COLO668 (cell line): ENCODE data around the gene CDHR1.
A peak's percentile ranks its signal among the peaks of the same experiment; 100 is the strongest.
"Not testable (repeated sequence)": the region's sequence is repeated elsewhere in the genome, so short reads cannot be mapped to it uniquely, and the experiment has no call there.

Experiments
- DNase-seq: peaks from one replicate; lab custom pipeline; 2025; ENCODE audit not compliant: unreplicated experiment; lab: John Stamatoyannopoulos, UW

The CDHR1 gene

DNA sequence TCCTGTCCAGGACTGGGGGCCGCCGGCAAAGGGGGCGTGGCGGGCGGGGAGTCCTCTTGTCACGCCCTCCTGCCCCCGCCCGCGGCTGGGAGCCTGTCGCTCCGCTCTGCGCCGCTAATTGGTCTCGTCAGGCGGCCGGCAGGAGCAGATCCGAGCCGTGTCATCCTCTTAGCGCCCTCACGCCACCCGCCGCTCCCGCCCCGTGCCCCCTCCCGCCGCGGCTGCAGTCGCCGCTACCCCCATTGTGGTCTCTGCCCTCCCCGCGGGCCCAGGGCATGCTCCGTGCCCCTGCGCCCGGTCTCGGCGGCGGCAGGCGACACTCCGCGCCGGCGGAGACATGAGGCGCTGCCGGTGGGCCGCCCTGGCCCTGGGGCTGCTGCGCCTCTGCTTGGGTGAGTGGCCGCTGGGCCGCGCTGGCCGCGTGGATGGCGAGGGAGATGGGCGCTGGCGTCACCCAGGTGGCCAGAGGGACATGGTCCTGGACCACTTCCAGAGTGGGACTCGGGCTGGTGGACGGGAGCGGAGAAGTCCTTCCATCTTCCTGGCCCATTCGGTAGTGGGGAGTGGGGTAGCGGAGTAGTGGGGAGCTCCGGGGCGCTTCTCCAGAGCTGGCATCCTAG, at the start of gene CDHR1:
TSS of gene CDHR1 (plus strand) at position 114 of the 620 bp plus-strand sequence. CDS start at position 338, 224 bp downstream.
- DNase-seq, result peak; percentile 59

DNA sequence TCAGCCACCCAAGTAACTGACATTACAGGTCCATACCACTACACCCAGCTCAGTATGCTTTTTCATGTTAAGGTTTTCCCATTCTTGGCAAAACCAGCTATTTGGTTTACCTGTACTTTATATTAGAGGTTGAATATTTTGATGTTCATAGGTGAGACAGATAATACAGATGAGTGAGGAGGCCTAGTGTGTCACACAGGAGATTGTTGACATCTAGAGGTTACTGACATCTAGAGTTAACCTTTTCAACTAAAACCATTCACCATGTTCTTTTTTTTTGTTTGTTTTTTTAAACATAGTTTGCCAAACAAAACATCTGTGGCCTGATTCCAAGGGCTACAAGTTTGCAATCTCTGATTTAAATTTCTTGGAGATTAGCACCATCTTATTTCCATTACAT, 47.0 kb upstream of the CDHR1 start:
- DNase-seq, result no peak

DNA sequence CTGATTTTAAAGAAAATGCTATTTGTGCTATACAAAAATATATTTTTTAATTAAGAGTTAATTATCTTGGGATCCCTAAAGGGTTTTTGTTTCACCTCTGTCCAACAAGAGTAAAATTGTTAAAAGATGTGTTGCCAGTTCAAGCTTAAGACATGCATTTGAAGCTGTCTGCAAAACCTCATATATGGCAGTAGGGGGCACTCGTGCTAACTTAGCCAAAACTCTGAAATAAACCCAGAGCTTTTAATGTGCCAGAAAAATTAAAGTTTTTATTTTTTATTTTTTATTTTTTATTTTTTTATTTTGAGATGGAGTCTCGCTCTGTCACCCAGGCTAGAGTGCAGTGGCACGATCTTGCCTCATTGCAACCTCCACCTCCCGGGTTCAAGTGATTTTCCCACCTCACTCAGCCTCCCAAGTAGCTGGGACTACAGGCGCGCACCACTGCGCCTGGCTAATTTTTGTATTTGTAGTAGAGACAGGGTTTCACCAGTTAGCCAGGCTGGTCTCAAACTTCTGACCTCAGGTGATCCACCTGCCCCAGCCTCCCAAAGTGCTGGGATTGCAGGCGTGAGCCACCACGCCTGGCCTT, 46.2 kb upstream of the CDHR1 start:
- not testable (repeated sequence) for DNase-seq

DNA sequence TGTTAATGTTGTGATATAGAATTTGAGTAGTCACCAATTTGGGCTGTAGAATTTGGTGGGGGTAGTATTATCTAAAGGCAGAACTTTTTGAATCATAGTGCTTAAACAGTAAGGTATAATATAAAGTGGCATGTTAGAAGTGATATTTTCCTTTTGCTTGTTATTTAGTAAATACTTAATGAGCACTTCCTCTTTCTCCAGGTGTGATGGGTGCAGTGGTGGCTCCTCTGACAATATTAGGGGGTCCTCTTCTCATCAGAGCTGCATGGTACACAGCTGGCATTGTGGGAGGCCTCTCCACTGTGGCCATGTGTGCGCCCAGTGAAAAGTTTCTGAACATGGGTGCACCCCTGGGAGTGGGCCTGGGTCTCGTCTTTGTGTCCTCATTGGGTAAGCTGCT, 44.5 kb upstream of the CDHR1 start:
- no peak for DNase-seq

DNA sequence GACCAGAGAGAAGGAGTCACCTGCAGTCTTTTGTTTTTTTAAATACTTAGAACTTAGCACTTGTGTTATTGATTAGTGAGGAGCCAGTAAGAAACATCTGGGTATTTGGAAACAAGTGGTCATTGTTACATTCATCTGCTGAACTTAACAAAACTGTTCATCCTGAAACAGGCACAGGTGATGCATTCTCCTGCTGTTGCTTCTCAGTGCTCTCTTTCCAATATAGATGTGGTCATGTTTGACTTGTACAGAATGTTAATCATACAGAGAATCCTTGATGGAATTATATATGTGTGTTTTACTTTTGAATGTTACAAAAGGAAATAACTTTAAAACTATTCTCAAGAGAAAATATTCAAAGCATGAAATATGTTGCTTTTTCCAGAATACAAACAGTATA, 41.6 kb upstream of the CDHR1 start:
- DNase-seq, result no peak

DNA sequence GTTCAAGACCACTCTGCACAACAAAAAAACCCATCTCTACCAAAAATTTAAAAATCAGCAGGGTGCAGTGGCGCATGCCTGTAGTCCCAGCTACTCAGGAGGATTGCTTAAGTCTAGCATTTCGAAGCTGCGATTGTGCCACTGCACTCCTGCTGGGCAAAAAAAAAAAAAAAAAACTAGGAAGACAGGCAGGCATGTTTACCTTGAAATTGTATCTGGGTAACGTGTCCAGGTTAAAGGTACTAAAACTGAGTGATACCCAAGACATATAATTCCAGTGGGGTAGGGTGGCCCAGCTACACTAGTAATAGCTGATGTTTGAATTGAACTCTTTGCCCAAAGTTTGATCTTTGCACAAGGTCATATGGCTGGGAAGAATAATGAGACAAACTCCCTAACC, 38.8 kb upstream of the CDHR1 start:
- no peak for DNase-seq

DNA sequence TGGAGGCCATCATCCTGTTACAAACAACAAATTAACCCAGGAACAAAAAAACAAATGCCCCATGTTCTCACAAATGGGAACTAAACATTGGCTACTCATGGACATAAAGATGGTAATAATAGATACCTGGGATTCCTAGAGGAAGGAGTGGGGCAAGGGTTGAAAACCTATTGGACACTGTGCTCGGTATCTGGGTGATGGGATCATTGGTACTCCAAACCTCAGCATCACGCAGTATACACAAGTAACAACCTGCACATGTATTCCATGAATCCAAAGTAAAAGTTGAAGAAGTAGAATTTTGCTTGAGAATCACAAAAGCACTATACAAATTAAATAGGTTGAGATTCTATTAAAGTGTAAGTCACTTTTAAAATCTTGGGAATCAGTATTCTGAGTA, 38.3 kb upstream of the CDHR1 start:
- no peak for DNase-seq

DNA sequence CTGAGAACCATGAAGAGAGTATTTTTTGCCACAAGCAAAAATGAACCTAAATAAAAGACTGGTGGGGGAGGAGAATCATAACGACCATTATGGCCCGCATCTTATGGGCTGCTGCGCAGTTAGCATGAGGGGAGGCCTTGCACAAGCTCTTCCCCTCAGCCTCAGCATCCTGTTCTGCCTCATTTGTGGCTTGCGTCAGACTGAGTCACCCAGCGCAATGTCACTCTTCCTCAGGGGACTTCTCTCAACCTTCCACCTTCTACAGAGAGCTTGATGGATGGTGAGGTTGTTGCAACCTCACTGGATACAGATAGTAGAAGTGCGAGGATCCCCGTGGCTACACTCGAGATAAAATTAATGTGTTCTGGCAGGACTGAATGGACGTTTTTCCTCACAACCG, 37.6 kb upstream of the CDHR1 start:
- no peak for DNase-seq

DNA sequence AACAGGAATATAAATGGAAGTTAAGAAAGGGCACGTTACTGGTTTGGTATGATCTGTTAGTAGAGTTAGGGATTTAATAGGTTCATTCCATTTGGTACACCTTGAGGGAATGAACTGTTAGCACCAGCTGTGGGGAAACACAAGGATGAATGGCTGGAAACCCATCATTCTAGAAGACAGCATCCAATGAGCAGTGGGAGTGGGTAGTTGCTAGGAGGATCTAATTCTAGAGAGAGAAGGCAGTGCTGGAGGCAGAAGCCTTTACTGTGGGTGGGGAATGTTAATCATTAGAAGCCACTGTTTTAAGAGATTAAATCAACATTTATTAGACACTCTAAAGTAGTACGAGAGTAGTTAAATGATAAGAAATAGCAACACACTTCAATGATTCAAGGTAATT, 36.3 kb upstream of the CDHR1 start:
- no peak for DNase-seq

DNA sequence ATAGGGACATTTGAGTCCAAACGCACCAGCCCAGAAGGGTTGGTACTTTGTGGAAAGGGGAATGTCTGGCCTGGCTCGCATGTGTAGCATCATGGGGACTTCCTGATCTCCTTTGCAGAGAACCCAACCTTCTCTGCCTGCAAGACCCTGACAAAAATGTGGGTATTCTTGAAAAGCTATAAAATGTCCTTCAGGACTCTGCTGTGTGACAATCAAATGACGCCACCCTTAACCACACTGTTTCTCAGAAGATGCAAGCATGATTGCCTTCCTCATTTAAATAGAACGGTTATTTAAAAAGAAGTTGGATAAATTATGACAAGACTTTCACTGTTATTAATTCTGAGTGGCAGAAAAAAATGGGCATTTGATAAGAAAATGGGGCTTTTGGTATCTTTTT, 35.8 kb upstream of the CDHR1 start:
- DNase-seq, result no peak

DNA sequence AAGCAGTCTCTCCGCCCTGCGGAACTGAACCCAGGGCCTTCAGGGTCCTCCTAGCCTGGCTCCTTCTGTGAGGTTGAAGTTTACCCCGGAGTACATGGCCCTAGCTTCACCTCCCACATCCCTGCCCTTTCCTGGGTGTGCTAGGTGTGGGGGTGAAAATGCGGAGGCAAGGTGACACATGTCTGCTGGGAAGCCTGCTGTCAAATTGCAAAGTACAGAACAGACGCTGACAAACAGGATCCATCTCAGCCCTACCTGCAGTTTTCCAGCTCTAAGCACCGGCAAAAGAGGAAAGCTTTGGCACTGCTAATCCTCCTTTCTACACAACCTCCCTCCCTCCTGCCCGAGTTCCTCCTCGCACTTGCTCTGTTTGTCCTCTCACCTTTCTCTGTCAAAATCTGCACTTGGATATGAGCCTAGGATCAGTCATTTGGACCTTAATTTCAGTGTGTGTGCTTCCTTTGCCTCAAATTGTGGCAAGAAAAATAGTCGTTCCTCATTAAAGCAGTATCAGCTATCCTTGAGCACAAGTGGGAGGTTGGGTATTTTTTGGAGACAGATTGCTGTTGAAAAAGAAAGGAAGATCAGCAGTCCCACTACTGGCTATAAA, 35.2 kb upstream of the CDHR1 start:
- no peak for DNase-seq

DNA sequence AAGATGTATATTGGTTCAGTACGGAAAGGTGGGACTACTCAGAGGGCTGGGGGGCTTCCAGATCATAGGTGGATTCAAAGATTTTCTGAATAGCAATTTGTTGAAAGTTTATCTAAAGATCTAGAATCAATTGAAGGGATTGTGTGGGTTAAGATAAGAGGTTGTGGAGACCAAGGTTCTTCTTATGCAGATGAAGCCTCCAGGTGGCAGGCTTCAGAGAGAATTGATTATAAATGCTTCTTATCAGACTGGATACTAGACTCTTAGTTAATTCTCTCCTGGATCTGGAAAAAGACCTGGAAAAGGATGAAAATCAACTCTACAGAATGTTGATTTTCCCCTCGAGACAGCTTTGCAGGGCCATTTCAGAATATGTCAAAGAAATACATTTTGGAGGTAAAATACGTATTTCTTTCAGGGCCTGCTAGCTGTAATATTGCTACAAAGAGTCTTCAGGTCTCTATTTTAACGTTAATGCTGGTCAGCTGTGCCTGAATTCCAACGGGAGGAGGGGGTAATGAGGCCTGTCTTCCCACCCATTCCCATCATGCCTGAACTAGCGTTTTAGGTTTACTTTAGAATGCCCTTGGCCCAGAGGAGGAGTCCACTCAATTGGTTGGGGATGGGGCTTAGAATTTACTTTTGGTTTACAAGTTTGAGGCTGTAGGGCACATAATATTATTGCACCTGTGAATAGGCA, 33.5 kb upstream of the CDHR1 start:
- no peak for DNase-seq

DNA sequence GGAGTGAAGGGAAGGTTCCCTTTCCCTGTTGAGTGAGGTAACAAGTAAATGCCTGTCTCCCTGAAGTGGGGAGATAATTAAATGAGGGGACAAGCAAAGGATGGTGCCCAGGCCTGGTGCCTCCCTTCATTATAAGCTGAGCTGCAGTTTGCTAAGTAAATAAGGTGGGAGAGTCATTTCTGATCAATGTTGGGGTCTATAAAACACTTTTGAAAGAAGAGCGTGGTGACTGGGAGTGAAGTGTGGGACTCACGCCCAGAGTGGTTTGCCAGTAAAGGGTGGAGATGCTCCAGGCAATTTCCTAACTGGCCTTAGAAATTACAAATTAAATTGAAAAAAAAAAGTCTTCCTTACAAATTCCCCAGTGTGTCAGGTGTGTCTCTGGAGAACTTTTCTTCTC, 30.3 kb upstream of the CDHR1 start:
- no peak for DNase-seq

DNA sequence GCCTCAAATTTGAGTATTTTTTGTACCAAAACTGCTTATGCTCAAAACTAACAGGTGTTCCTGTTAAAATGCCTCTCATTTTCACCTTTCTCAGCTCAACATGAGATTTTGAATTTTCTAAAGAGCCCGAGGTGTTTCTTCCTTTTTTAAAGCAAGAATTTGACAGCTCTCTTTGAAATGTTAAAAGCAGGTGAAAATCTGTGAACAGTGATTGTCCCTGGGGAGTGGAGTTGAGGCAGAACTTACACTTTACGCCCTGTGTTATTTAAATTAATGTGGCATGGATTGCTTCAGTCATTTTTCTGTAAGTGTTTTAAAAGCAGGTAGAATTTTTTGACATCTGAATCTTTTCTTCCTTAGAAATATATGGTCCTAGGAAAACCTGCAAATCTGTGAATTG, 29.9 kb upstream of the CDHR1 start:
- no peak for DNase-seq

DNA sequence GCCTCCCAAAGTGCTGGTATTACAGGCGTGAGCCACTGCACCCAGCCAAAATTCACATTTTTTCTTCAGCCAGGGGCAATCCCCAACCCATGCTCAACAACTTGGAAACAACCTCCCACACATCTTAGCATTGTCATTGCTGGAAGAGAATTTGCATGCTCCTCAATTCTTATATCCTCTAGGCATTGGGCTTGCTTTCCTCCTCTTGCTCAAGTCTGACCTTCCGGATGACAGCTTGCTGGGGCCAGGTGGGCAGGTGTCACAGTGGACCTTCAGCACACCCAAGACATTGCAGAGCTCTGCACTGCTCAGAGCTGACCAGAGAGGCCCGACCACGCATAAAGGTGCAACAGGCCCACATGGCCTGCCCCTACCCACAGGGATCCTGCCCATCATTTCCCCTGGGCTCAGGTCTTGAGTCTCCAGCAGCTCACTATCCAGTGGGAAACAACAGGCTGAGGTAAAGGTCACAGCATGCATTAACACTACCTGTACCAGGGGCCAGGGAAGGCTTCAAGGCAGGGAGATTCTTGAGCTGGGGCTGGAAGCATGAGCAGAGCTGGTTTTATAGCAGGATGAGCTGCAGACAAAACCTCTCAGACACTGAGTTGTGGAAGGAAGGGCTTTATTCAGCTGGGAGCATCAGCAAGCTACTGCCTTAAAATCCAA, 27.6 kb upstream of the CDHR1 start:
- DNase-seq, result no peak

DNA sequence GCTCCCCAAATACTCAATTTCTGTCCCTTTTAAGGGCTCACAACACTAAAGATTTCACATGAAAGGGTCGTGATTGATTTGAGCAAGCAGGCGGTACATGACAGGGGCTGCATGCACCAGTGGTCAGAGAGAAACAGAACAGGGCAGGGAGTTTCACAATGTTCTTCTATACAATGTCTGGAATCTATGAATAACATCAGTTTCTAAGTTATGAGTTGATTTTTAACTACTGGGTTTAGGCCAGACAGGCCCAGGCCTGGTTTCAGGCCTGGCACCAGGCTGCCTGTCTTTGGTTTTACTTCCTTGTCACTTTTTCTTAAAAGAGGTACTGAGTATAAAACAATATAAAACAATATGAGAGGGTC, 27.1 kb upstream of the CDHR1 start:
- DNase-seq, result not testable (repeated sequence)

DNA sequence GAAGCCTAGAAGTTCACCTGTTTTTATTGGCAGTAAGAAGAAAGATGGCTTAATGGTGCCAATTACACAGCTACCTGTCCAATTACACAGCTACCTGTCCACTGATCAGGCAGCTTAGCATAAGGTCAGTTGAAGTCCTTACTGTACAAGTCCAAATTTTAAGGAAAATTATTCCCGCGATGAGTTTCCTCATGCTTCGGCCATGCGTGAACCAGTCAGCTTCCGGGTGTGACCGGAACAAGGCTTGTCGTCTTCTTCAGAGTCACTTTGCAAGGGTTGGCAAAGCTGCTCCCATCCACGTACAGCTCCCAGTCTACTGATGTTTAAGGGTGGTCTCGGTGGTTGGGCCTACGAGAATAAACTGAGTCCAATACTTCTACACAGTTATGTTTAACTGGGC, 26.0 kb upstream of the CDHR1 start:
- not testable (repeated sequence) for DNase-seq

DNA sequence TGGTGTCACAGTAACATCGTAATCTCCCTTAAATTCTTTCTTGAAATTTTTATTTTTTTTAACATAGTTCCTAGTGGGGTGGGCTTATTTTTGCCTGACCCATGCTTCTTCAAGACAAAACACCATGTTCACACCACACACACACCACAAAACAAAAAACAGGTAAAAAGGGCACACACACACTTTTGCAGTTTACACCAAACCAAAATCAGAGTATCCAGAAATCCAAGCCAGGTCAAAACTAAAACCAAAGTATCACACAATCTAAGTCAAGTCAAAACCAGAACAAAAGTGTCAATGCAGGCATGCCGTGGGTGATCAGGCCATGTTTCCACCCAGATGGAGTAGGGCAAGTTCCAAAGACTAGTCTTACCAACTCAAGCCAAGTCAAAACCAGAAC, 23.1 kb upstream of the CDHR1 start:
- DNase-seq, result not testable (repeated sequence)

DNA sequence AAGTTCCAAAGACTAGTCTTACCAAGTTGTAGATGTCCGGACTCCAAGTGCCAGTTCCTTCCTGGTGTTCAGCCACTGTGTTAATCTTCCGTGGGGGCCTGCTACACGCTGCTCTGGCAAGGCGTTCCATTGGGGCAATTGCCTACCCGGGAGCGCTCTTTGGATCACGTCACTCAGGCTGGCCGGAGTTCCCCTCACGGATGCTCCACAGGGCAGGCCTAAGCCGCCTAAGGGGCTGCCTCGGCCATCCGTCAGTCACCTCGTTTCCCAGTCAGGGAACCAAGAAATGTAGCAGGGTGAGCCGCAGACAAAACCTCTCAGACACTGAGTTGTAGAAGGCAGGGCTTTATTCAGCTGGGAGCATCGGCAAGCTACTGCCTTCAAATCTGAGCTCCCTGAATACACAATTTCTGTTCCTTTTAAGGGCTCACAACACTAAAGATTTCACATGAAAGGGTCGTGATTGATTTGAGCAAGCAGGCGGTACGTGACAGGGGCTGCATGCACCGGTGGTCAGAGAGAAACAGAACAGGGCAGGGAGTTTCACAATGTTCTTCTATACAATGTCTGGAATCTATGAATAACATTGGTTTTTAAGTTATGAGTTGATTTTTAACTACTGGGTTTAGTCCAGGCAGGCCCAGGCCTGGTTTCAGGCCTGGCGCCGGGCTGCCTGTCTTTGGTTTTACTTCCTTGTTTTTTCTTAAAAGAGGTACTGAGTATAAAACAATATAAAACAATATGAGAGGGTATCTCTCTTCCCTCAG, 22.5 kb upstream of the CDHR1 start:
- DNase-seq, result not testable (repeated sequence)

DNA sequence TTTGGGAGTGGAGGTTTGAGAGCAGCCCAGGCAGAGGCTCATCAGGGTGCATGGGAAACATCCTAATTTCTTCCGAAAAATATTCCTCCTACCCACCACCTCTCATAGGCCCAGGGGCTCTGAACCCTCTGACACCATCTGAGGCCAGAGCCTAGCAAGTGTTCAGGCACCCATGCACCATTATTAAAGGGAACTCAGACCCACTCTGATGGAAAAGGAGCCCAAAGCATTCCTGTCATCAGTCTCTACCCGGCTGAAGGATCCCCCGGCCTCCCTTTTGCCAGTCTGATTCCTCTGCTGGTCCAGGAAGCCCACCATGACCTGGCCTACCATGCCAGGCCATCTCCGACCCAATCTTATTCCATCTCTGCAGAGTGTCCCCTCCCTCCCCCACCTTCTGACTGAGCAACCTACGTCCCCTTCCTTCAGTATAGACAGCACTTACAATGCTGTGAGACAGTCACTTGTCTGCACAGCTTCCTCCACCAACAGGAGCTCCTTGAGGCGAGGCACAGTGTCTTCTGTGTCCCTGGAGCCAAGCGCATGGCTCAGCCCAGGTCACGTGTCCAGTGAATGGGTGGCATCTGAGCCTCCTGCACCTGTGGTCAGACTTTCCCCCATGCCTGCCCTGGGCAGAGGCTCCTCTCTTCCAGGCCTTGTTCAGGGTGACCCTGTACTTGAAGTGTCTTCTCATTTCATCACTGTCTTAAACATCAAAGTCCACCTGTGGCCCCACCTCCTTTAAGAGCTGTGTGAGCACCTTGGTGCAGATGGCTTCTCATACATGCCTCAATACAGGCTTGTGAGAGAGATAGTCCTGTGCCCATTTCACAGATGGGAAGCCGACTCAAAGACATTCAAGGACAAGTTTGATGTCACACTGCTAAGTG, 21.6 kb upstream of the CDHR1 start:
- no peak for DNase-seq
